ENCODE data around the gene GDF10.

DNA sequence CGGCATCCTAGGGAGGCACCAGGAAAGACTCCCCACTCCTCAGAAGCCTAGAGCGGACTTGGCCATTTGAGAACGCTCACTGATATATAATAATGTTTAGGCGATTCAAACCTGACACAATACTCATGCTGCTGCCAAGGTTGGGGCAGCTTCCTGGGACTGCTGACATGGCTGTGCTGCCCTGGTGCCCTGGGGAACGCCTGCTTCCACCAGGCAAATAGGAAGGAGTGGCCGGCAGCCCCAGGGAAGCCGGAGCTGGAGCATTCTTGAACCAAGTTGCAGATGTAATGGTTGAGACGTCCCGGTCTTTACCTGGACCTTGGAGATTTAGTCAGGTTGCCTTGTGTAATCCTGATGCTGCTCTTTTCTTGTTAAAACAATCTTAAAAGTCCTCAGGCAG lies 8.8 kb downstream of the GDF10 start:
- TF ChIP-seq, protein P1, sequence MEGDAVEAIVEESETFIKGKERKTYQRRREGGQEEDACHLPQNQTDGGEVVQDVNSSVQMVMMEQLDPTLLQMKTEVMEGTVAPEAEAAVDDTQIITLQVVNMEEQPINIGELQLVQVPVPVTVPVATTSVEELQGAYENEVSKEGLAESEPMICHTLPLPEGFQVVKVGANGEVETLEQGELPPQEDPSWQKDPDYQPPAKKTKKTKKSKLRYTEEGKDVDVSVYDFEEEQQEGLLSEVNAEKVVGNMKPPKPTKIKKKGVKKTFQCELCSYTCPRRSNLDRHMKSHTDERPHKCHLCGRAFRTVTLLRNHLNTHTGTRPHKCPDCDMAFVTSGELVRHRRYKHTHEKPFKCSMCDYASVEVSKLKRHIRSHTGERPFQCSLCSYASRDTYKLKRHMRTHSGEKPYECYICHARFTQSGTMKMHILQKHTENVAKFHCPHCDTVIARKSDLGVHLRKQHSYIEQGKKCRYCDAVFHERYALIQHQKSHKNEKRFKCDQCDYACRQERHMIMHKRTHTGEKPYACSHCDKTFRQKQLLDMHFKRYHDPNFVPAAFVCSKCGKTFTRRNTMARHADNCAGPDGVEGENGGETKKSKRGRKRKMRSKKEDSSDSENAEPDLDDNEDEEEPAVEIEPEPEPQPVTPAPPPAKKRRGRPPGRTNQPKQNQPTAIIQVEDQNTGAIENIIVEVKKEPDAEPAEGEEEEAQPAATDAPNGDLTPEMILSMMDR (IDR thresholded peaks at IDR 0.05), result no peak
- no peak for TF ChIP-seq POLR2A (IDR thresholded peaks at IDR 0.05)
